Chondrocyte (in vitro differentiated cells): ENCODE measurements around the gene SEC14L2. TPM values are rescaled to one million over a fixed set of nuclear protein-coding genes. Genes with fewer than 3 reads are reported as not detected.

ENCODE experiments used
- DNase-seq: peaks from one replicate; pipeline ENCODE4 v3.0.0; 2021; ENCODE audit warnings: mixed read lengths, low spot score
- H3K27ac Mint-ChIP-seq: one replicate; pipeline ENCODE4 v1.8.0; 2021; ENCODE audit warnings: mild to moderate bottlenecking, moderate library complexity, mixed read lengths; ENCODE audit not compliant: unreplicated experiment
- H3K27me3 Mint-ChIP-seq: 2 replicates; pipeline ENCODE4 v1.8.0; 2021; ENCODE audit warnings: low read depth, mixed read lengths
- H3K36me3 Mint-ChIP-seq: 2 replicates; pipeline ENCODE4 v1.8.0; 2021; ENCODE audit warnings: low read depth, mixed read lengths
- H3K4me1 Mint-ChIP-seq: 2 replicates; pipeline ENCODE4 v1.8.0; 2021; ENCODE audit warnings: low read depth, mild to moderate bottlenecking, mixed read lengths
- H3K4me3 Mint-ChIP-seq: one replicate; pipeline ENCODE4 v1.8.0; 2021; ENCODE audit warnings: mild to moderate bottlenecking, moderate library complexity, mixed read lengths; ENCODE audit not compliant: unreplicated experiment
- H3K9me3 Mint-ChIP-seq: 2 replicates; pipeline ENCODE4 v1.8.0; 2021; ENCODE audit warnings: low read depth, mixed read lengths
- total RNA-seq: library from RNA; stranded (reverse); gene quantifications from 3 replicates; pipeline ENCODE4 v1.2.1, GENCODE V29; 2021
- TF ChIP-seq, protein P1 (sequence below): fragments of 200-600 bp; sonication (generic); IDR thresholded peaks from 2 replicates; pipeline ENCODE4 v1.5.0; 2021; ENCODE audit warnings: antibody characterized with exemption, mild to moderate bottlenecking, moderate library complexity

The SEC14L2 gene
- total RNA-seq, 1 donor from 2014 or later: 15.5 TPM

DNA sequence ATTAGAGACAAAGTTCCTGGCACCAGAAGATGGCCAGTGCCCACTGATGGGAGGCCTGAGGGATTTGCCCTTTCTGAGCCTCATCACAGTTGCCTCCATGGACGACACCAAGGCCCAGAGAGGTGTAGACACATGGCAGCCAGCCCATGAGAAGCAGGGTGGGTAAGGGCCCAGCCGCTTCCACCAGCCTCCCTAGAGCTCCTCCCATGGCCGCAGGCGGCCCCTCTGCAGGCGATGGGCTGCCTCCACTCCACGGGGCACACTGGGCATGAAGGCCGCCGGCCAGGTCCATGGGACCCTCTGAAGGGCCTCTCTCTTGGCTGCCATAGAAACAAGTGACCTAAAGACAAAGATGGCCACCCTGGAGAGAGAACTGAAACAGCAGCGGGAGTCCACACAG is 25.5 kb upstream of the SEC14L2 start:
- Mint-ChIP-seq H3K27ac (no peak overlapping the region), H3K27me3 (no peaks in the 10 kb centered on the region), H3K4me3 (no peak overlapping the region), H3K36me3 (peaks cover 4% of the 10 kb centered on the region), H3K9me3 (no peaks in the 10 kb centered on the region), H3K4me1 (no peaks in the 10 kb centered on the region)
- TF ChIP-seq, protein P1, sequence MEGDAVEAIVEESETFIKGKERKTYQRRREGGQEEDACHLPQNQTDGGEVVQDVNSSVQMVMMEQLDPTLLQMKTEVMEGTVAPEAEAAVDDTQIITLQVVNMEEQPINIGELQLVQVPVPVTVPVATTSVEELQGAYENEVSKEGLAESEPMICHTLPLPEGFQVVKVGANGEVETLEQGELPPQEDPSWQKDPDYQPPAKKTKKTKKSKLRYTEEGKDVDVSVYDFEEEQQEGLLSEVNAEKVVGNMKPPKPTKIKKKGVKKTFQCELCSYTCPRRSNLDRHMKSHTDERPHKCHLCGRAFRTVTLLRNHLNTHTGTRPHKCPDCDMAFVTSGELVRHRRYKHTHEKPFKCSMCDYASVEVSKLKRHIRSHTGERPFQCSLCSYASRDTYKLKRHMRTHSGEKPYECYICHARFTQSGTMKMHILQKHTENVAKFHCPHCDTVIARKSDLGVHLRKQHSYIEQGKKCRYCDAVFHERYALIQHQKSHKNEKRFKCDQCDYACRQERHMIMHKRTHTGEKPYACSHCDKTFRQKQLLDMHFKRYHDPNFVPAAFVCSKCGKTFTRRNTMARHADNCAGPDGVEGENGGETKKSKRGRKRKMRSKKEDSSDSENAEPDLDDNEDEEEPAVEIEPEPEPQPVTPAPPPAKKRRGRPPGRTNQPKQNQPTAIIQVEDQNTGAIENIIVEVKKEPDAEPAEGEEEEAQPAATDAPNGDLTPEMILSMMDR: no peak
- DNase-seq: no peak

DNA sequence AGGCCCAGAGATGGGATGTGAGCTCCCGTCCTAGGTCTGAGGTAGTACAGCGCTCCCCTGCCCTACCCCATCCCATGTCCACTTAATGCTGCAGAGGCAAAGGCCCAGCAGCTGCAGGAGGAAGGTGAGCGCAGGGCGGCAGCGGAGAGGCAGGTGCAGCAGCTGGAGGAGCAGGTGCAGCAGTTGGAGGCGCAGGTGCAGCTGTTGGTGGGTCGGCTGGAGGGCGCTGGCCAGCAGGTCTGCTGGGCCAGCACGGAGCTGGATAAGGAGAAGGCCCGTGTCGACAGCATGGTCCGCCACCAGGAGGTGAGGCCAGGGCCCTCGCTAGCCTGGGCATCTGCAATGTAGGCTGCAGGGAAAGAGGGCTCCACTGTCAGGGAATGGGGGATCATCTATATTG is 24.8 kb upstream of the SEC14L2 start:
- Mint-ChIP-seq H3K9me3 (no peaks in the 10 kb centered on the region), H3K4me1 (no peaks in the 10 kb centered on the region)
- no peak for DNase-seq

DNA sequence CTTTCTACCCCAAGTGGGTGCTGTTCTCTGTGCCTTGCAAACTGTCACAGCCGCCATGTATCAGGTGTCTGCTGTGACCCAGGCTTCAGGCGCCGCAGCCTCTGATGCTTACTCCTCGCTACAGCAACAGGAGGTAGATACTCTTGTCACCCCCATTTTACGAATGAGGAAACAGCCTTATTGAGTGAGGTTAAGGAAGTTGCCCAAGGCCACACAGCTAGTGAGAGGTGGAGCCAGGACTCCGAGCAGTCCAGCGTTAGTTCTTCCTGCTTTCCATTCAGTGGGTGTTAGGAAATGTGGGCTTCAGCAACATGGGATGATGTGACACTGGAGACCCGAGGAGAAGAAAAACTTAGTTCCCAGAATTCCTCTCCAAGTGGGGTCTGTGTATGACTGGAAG is 23.9 kb upstream of the SEC14L2 start:
- Mint-ChIP-seq H3K4me3 (no peak overlapping the region), H3K36me3 (peaks cover 4% of the 10 kb centered on the region)

More for the DNA sequence above, 24.8 kb upstream of the SEC14L2 start:
- Mint-ChIP-seq H3K27ac (no peak overlapping the region), H3K4me3 (no peak overlapping the region), H3K27me3 (no peaks in the 10 kb centered on the region), H3K36me3 (peaks cover 2% of the 10 kb centered on the region)
- TF ChIP-seq, protein P1: no peak

DNA sequence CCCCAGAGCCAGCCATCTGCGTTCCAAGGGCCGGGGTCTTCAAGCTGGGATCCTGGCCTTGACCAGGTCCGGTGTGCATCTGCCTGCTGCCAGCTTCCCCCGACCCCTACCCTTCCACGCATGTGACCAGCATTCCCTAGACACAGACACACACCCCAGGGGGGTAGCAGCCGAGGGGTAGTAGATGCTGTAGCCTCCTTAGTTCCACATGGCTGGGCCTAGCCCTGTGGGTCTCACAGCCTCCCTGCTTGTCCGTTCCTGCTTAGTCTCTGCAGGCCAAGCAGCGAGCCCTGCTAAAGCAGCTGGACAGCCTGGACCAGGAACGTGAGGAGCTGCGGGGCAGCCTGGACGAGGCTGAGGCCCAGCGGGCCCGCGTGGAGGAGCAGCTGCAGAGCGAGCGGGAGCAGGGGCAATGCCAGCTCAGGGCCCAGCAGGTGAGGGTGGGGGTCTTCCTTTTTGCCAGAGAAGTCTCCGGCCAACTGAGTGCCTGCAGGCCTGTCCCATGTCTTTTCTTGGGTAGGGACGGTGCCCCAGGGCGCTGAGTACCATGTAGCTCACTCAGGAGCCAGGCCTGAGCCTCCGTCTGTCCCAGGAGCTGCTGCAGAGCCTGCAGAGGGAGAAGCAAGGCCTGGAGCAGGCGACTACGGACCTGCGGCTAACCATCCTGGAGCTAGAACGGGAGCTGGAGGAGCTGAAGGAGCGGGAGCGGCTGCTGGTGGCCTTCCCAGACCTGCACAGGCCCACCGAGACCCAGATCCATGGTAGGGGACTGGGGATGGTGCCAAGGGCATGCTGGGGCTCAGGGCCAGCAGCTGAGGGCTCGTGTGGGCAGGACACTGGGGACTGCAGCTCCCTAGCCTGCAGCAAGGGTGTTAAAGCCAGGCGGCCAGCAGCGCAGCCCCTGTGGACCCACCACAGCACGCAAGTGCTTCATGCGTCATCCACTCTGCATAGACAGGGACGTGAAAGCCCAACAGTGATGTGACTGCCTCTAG is 23.2 kb upstream of the SEC14L2 start:
- Mint-ChIP-seq H3K4me3 (no peak overlapping the region), H3K27ac (no peak overlapping the region), H3K9me3 (no peaks in the 10 kb centered on the region), H3K27me3 (no peaks in the 10 kb centered on the region), H3K4me1 (no peaks in the 10 kb centered on the region), H3K36me3 (peaks cover 6% of the 10 kb centered on the region)
- TF ChIP-seq, protein P1: no peak
- DNase-seq: no peak

More for the DNA sequence above, 23.9 kb upstream of the SEC14L2 start:
- TF ChIP-seq, protein P1: no peak
- Mint-ChIP-seq H3K9me3 (no peaks in the 10 kb centered on the region), H3K27ac (no peak overlapping the region), H3K4me1 (no peaks in the 10 kb centered on the region), H3K27me3 (no peaks in the 10 kb centered on the region)
- no peak for DNase-seq

DNA sequence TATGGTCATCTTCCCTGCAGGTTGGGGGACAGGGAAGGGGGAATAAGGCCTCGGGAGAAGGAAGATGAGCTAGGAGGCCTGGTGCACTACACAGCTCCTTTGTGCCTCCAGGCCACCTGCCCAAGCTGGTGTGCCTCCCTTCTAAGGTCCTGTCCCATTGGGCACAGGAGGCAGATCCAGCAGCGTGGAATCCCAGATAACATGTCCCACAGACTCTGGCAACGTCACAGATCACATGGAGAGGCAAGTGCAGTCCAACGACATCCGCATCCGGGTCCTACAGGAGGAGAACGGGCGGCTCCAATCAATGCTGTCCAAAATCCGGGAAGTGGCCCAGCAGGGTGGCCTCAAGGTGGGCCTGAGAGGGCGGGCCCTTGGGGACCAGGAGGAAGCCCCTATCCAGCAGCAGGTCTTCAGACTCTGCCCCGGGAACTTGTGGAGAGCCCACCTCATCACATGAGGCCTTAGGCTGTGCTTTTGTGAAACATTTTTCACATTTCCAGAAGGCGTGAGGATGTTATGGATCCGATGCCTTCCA is 21.4 kb upstream of the SEC14L2 start:
- Mint-ChIP-seq H3K27ac (no peak overlapping the region), H3K4me3 (no peak overlapping the region), H3K27me3 (no peaks in the 10 kb centered on the region), H3K36me3 (peaks cover 9% of the 10 kb centered on the region), H3K9me3 (no peaks in the 10 kb centered on the region), H3K4me1 (no peaks in the 10 kb centered on the region)
- no peak for DNase-seq
- TF ChIP-seq, protein P1: no peak
